Esophagus muscularis mucosa (tissue), 4 donors: ENCODE data around the gene DRC7.

Experiments
- CTCF ChIP-seq, 3 experiments: fragments of 200-600 bp in 2 of 3; fragments of 450-650 bp in 1 of 3; sonication (generic) in 2 of 3; IDR thresholded peaks; one replicate each; pipeline ENCODE4 v1.5.1; 2017 to 2019; ENCODE audit warnings: antibody characterized with exemption in 3 of 3, mild to moderate bottlenecking in 2 of 3, moderate library complexity in 1 of 3
- EP300 ChIP-seq: sonication (generic); formaldehyde crosslinking; IDR thresholded peaks from one replicate; pipeline ENCODE4 v1.6.1; 2017; ENCODE audit warnings: antibody characterized with exemption
- POLR2A ChIP-seq: fragments of 450-650 bp; IDR thresholded peaks from one replicate; pipeline ENCODE4 v1.6.1; 2017; ENCODE audit warnings: antibody characterized with exemption, moderate library complexity, mild to moderate bottlenecking, low read depth

- TF ChIP-seq CTCF (IDR thresholded peaks at IDR 0.05) (no peak), EP300 (no peak), POLR2A (no peak)
Observed at GRCh38 chr16:57703416-57704010, 8.9 kb downstream of the DRC7 start.
